HEK293 (cell line): ENCODE results near the gene ERLEC1.

Experiments used
- YY1 ChIP-seq: fragments of 450-650 bp; formaldehyde crosslinking; IDR thresholded peaks from 2 replicates; pipeline ENCODE4 v1.5.1; 2018; ENCODE audit warnings: missing biosample characterization, missing genetic modification characterization
- ZNF211 ChIP-seq: fragments of 450-650 bp; formaldehyde crosslinking; IDR thresholded peaks from 2 replicates; pipeline ENCODE4 v1.5.1; 2016; ENCODE audit warnings: low read depth, missing biosample characterization, missing genetic modification characterization
- ZNF302 ChIP-seq: fragments of 450-650 bp; formaldehyde crosslinking; IDR thresholded peaks from 2 replicates; pipeline ENCODE4 v1.5.1; 2016; ENCODE audit warnings: missing biosample characterization, missing genetic modification characterization, low read depth
- ZNF776 ChIP-seq: fragments of 450-650 bp; formaldehyde crosslinking; IDR thresholded peaks from 2 replicates; pipeline ENCODE4 v1.5.0; 2017; ENCODE audit warnings: missing biosample characterization, missing genetic modification characterization, borderline replicate concordance
- TF ChIP-seq, protein P1 (sequence below): fragments of 450-650 bp; formaldehyde crosslinking; IDR thresholded peaks from 2 replicates; pipeline ENCODE4 v1.5.1; 2016; ENCODE audit warnings: missing biosample characterization, missing genetic modification characterization

DNA sequence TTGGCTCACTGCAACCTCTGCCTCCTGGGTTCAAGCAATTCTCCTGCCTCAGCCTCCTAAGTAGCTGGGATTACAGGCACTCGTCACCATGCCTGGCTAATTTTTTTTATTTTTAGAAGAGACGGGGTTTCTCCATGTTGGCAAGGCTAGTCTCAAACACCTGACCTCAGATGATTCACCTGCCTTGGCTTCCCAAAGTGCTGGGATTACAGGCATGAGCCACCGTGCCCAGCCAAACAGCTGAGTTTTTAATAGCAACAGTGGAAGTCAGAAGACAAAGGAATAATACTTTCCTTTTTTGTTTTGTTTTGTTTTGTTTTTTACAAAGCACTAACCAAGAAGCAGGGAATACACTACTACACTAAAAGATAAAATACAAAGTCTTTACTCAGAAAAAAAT lies 56.0 kb downstream of the ERLEC1 start:
- TF ChIP-seq ZNF776 (tag by site-specific recombination) (no peak), ZNF302 (tag by site-specific recombination) (no peak), YY1 (no peak), ZNF211 (no peak)
- TF ChIP-seq, protein P1, sequence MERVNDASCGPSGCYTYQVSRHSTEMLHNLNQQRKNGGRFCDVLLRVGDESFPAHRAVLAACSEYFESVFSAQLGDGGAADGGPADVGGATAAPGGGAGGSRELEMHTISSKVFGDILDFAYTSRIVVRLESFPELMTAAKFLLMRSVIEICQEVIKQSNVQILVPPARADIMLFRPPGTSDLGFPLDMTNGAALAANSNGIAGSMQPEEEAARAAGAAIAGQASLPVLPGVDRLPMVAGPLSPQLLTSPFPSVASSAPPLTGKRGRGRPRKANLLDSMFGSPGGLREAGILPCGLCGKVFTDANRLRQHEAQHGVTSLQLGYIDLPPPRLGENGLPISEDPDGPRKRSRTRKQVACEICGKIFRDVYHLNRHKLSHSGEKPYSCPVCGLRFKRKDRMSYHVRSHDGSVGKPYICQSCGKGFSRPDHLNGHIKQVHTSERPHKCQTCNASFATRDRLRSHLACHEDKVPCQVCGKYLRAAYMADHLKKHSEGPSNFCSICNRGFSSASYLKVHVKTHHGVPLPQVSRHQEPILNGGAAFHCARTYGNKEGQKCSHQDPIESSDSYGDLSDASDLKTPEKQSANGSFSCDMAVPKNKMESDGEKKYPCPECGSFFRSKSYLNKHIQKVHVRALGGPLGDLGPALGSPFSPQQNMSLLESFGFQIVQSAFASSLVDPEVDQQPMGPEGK (tag by site-specific recombination) = no peak
